ENCODE results near the gene ERLEC1.
"Not testable (repeated sequence)": the region's sequence is repeated elsewhere in the genome, so short reads cannot be mapped to it uniquely, and the experiment has no call there.

ERLEC1 gene

DNA sequence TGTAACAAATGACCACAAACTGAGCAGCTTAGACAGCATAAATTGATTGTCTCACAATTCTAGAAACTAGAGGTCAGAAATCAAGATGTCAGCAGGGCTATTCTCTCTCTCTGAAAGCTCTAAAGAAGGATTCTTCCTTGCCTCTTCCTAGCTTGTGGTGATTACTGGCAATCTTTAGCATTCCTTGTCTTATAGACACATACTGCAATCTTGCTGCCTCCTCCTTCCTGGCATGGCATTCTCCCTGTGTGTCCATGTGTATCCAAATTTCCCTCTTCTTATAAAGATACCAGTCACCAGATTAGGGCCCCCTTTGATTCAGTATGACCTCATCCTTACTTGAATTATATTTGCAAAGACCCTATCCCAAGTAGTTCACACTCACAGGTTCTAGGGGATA lies 2.4 kb upstream of the ERLEC1 start:
- no peak for DNase-seq

DNA sequence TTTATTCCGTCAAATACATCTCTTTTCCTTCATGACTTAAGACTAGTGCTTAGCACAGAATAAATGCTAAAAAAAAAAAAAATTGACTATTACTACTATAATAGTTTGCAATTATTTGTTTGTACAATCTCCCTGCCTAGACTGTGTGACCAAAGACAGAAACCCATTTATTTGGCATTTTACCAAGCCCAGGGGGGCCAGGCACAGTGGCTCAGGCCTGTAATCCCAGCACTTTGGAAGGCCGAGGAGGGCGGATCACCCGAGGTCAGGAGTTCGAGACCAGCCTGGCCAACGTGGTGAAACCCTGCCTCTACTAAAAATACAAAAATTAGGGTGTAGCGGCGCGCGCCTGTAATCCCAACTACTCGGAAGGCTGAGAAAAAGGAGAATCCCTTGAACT lies 1.5 kb upstream of the ERLEC1 start:
- no peak for DNase-seq

DNA sequence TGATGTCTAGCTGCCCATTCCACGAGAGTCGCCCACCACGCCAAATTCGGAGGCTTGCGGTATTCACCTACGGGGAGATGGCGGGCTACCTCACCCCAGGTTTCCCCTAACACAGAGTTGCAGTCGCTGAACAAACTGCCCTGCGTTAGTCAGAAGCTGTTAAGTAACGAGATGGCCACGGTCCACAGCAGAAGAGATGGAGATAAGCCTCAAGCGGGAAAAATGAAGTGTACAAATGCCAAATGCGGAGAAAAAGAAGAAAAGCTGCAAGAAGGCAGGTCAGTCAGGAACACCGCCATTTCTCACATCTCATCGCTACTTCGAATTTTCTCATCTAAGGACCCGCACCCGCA lies 516 bp upstream of the ERLEC1 start:
- peak; percentile 40 for DNase-seq

GRCh38 chr2:53787614-53788289 lies 908 bp downstream of the ERLEC1 start:
- no peak for DNase-seq

DNA sequence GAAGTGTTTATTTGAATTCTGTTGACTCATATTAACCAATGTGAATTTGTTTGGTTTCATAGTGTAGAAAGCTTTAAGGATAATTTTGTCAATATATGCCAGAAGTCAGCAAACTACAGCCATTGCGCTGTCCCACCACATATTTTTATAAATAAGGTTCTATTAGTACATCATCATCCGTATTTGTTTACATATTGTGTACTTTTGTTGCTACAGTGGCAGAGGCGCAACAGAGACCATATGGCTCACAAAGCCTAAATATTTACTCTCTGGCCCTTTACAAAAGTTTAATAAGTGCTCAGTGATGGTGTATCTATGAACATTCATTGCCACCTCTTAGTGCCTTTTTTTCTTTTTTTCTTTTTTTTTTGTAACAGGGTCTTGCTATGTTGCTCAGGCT lies 6.4 kb downstream of the ERLEC1 start:
- DNase-seq = no peak

DNA sequence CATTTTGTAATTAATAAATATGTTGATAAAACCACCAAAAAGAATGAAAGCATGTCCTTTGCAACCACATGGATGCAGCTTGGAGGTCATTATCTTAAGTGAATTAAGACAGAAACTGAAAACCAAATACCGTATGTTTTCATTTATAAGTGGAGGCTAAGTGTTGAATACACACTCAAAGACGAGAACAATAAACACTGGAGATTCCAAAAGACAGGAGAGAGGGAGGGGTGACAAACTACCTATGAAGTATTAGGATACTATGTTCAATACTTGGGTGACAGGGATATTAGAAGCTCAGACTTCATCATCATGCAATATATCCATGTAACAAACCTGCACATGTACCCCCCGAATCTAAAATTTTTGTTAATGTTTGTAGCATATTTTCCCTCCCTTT lies 7.0 kb downstream of the ERLEC1 start:
- no peak for DNase-seq

DNA sequence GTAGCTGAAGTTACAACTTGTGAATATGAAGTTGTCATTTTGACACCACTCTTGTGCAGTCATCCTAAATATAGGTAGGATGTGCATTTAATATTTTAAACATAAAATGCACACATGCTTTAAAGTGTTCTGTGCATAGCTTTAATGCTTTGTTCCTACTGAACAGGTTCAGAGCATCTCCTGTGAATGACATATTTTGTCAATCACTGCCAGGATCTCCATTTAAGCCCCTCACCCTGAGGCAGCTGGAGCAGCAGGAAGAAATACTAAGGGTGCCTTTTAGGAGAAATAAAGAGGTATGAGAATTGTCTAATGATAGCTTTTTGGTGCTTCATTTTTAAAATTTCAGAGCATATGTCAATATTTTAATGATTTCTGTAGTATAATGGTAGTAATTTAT lies 14.7 kb downstream of the ERLEC1 start:
- DNase-seq = no peak

DNA sequence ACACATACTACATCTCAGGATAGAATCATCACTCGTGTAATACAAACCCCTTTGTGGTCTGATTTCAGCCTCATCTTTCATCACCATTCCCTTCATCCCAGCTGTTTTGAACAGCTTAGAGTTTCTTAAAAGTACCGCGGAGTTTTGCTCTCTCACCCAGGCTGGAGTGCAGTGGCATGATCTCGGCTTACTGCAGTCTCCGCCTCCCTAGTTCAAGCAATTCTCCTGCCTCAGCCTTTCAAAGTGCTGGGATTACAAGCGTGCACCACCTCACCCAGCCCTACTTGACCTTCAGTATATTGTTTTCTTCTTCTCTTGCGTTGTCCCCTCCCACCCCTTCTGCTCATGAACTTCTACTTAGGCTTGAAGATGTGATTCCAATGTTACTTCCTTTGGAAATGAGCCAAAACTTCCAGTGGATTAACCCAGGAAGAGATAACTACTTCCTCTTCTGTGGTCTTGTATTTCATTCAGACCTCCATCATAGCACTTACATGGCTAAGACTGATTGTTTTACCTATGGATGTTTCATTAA lies 15.8 kb downstream of the ERLEC1 start:
- no peak for DNase-seq

DNA sequence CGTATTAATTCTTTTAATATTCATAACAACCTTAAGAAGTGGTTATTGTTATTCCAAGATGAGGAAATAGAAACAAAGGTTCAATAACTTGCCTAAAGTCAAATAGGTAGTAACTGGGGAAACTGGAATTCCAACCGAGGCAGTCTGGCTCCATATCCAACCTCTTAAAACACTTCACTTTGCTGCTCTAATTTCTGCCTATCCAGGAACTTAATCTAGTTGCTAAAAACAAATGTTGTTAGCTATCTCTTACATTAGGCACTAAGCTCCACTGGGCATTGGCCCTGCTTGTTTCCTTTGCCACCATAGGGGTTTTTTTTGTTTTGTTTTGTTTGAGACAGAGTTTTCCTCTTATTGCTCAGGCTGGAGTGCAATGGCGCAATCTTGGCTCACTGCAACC lies 24.8 kb downstream of the ERLEC1 start:
- no peak for DNase-seq

DNA sequence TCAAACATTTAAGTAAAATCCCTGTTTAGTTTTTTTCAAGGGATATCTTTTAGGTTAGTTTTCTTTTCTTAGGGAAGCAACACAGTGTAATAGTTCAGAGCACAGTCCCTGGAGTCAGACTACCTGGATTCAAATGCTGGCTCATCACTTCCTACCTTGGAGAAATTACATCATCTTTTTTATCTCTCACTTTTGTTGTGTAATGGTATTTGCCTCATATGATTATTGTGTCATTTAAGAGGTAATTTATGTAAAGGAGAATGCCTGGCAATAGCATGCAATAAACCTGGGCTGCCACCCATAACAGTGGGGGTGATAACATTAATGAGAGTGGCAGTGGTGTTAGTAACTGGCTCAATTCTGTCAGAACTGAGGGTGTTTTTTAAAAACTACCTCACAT lies 26.3 kb downstream of the ERLEC1 start:
- no peak for DNase-seq

- no peak for DNase-seq
Measured at GRCh38 chr2:53818854-53819435, 32.1 kb downstream of the ERLEC1 start.

DNA sequence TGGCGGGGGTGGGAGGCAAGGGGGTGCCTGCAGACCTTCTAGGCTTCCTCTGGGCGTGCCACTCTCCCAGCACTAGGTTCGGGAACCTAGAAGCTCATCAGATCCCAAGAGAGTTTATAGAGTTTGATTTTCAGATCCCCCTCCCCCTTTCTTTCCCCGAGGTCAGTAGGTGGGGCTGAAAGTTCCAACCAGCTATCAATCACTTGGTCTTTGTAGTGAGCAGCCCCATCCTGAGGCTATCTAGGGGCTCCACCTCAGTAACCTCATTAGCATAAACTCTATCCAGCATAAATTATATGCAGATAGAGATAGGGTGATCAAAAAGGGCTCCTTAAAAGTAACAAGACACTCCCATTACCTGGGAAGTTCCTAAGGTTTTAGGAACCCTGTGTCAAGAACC lies 32.8 kb downstream of the ERLEC1 start:
- DNase-seq = no peak

DNA sequence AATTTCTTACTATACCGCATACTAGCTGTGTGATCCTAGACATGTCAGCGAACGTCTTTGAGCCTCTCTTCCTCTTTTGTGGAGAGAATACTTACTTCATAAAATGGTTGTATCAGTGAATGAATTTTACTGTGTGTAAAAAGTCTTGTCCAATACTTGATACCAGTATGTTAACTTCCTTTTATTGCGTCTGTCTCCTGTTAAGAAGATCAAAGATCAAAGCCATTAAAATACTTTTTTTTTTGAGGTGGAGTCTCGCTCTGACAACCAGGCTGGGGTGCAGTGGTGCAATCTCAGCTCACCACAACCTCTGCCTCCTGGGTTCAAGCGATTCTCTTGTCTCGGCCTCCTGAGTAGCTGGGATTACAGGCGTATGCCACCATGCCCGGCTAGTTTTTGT lies 33.2 kb downstream of the ERLEC1 start:
- no peak for DNase-seq

GRCh38 chr2:53820711-53821110 lies 33.9 kb downstream of the ERLEC1 start:
- no peak for DNase-seq

DNA sequence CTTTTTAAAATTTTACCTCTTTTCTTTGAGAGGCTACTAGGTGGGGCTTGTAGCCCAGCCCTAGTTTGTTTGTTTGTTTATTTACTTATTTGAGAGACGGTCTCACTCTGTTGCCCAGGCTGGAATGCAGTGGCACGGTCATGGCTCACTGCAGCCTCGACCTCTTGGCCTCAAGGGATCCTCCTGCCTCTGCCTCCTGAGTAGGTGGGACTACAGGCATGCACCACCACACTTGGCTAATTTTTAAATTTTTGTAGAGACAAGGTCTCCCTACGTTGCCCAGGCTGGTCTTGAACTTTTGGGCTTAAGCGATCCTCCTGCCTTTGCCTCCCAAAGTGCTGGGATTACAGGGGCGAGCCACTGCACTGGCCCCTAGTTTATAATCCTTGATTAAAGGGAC lies 35.0 kb downstream of the ERLEC1 start:
- no peak for DNase-seq

DNA sequence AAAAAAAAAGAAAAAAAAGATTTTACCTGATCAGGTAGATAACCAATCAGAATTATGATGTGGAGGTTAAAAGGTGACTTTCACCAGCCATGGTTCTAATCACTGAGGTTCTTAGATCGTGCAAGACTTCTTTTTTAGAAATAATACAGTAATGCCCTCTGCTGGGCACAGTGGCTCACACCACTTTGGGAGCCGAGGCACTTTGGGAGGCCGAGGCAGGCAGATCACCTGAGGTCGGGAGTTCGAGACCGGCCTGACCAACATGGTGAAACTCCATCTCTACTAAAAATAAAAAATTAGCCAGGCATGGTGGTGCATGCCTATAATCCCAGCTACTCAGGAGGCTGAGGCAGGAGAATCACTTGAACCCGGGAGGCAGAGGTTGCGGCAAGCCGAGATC lies 36.8 kb downstream of the ERLEC1 start:
- DNase-seq = peak; percentile 2

DNA sequence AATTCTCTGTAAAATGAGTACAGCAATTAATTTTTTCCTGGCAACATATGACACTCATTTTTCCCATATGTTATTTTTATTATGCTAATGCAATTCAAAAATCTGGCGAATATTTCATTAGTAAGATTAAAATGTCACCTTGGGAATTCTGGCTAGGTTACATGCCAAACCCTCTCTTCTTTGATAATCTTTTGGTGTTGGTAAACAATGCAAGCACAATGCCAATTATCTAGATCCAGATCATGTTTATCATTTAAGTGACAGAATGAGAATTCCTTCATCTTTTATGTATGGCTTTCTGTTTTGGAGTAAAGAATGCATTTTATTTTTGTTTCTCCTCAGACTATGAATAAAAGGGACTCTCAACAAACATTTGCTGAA lies 39.2 kb downstream of the ERLEC1 start:
- DNase-seq = no peak

DNA sequence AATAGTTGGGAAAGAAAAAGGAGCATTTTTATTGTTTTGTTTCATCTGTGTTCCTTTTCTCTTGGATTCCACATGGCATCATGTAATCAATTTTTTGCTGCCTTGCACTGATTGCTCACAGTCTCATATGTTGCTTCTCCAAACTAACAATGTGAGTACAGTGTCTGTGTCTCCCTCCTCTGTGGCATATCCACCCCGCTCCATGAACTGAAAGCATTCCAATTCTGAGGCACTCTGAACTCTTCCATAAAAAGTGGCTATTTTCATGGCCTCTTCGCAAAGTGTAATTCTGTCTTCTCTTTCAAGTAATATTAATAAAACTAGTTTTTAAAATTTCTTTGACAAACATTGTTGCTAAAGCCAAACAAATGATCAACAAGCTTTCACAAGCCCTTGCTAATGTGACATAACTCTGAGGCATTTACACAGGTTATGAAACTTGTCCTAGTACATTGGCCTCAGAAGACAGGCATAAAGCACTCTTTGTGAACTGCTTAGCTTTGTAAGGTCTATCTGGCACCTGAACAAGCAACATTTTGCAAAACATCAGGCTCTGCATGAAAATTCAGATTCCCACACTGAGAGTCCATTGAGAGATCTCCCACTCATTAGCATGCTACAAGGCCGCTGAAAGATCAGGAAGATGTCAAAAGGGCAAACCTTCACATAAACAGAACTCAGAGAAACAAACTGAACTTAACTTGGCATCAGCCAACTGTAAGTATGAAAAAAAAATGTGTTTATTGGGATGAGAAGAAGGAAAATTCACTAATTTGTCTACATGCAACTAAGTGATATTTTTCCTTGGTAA lies 39.9 kb downstream of the ERLEC1 start:
- DNase-seq = no peak

GRCh38 chr2:53827398-53828175 lies 40.7 kb downstream of the ERLEC1 start:
- no peak for DNase-seq

DNA sequence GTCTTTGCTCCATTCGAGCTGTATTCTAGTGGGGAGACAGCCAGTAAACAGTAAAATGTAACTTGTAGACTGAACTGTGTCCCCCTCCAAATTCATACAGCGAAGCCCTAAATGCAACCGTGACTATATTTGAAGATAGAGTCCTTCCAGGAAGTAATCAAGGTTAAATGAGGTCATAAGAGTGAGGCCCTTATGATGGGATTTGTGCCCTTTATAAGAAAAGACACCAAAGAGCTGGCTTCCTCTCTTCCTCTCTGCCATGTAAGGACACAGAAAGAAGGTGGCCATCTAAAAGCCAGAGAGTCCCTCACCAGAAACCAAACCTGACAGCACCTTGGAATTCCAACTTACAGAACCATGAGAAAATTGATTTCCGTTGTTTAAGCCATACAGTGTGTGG lies 41.5 kb downstream of the ERLEC1 start:
- DNase-seq = no peak

GRCh38 chr2:53829273-53829979 lies 42.6 kb downstream of the ERLEC1 start:
- DNase-seq = no peak

DNA sequence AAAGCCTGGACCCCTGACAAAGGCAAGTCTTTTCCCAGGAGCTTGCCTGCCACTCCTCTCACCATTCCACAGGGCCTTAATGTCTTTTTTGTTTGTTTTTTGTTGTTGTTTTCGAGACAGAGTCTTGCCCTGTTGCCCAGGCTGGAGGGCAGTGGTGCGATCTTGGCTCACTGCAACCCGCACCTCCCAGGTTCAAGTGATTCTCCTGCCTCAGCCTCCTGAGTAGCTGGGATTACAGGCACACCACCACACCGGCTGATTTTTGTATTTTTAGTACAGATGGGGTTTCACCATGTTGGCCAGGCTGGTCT lies 43.1 kb downstream of the ERLEC1 start:
- DNase-seq = not testable (repeated sequence)

DNA sequence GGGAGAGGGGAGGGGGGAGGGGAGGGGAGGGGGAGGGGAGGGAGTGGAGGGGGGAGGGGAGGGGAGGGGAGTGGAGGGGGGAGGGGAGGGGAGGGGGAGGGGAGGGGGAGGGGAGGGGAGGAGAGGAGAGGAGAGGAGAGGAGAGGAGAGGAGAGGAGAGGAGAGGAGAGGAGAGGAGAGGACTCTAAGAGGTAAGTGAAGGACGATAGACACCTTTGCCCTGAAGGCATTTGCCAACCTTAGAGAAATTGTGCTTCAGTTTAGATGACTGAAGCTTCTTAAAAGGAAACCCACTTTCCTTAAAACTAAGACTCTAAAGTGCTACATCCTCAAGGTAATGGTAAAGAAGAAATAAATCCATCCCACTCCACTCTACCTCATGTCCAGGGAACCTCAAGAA lies 53.7 kb downstream of the ERLEC1 start:
- no peak for DNase-seq

Data from CD4-positive, alpha-beta T cell treated with Interleukin-12 subunit alpha and Interleukin-12 subunit beta, for 1 hour (primary cell).